Calu3 (cell line): ENCODE results near the gene CTAG1B. TPM values are rescaled to one million over a fixed set of nuclear protein-coding genes. Genes with fewer than 3 reads are reported as not detected.

Experiments
- BruUV-seq: library from RNA; stranded (reverse); fragments of 400-500 nt; replicated peaks from 2 replicates; lab custom pipeline; 2021; lab: Mats Ljungman, UMichigan
- CTCF ChIA-PET: fragments of 300-600 bp; sonication (Branson Sonifier 250); formaldehyde crosslinking; loops from one replicate; lab custom pipeline; 2022; ENCODE audit warnings: antibody characterized with exemption; lab: Charles Lee
- DNase-seq: peaks from one replicate; pipeline ENCODE4 v3.0.0; 2022
- H3K27ac Mint-ChIP-seq: one replicate; pipeline ENCODE4 v1.8.0; 2022; ENCODE audit warnings: mixed read lengths; ENCODE audit not compliant: unreplicated experiment
- H3K27me3 Mint-ChIP-seq: one replicate; pipeline ENCODE4 v1.8.0; 2022; ENCODE audit warnings: mixed read lengths; ENCODE audit not compliant: unreplicated experiment
- H3K36me3 Mint-ChIP-seq: one replicate; pipeline ENCODE4 v1.8.0; 2022; ENCODE audit warnings: mild to moderate bottlenecking, moderate library complexity, mixed read lengths; ENCODE audit not compliant: insufficient read depth, unreplicated experiment
- H3K4me1 Mint-ChIP-seq: one replicate; pipeline ENCODE4 v1.8.0; 2022; ENCODE audit warnings: mild to moderate bottlenecking, low read depth, mixed read lengths; ENCODE audit not compliant: unreplicated experiment
- H3K4me3 Mint-ChIP-seq: one replicate; pipeline ENCODE4 v1.8.0; 2022; ENCODE audit warnings: mild to moderate bottlenecking, low read depth, moderate library complexity, mixed read lengths; ENCODE audit not compliant: unreplicated experiment
- H3K9me3 Mint-ChIP-seq: one replicate; pipeline ENCODE4 v1.8.0; 2022; ENCODE audit warnings: low read depth, mixed read lengths; ENCODE audit not compliant: unreplicated experiment
- intact Hi-C: fragments of 100-400 bp; cut with micrococcal nuclease; formaldehyde crosslinking; loops from one replicate; pipeline ENCODE4 v1.10.0; 2022; ENCODE audit not compliant: unreplicated experiment
- total RNA-seq: library from RNA; stranded (reverse); gene quantifications from 2 replicates; pipeline ENCODE4 v1.2.3, GENCODE V29; 2022
- TF ChIP-seq, protein P1 (sequence below): fragments of 200-600 bp; IDR thresholded peaks from one replicate; pipeline ENCODE4 v1.8.0; 2022; ENCODE audit warnings: antibody characterized with exemption; ENCODE audit not compliant: unreplicated experiment

CTAG1B gene
- total RNA-seq, 1 experiment from 2014 or later, result not detected

GRCh38 chrX:154600759-154601374 lies 18.2 kb downstream of the CTAG1B start:
- CTCF ChIA-PET, result no interaction called here
- intact Hi-C loops, result no loop called here
- Mint-ChIP-seq H3K36me3 (peaks cover 7% of the 10 kb centered on the region), H3K9me3 (peaks cover 2% of the 10 kb centered on the region), H3K4me3 (no peak overlapping the region), H3K27ac (no peak overlapping the region), H3K27me3 (peaks cover 3% of the 10 kb centered on the region), H3K4me1 (peaks cover 14% of the 10 kb centered on the region)
- BruUV-seq, result no TSS peak
- no peak for DNase-seq
- TF ChIP-seq, protein P1, sequence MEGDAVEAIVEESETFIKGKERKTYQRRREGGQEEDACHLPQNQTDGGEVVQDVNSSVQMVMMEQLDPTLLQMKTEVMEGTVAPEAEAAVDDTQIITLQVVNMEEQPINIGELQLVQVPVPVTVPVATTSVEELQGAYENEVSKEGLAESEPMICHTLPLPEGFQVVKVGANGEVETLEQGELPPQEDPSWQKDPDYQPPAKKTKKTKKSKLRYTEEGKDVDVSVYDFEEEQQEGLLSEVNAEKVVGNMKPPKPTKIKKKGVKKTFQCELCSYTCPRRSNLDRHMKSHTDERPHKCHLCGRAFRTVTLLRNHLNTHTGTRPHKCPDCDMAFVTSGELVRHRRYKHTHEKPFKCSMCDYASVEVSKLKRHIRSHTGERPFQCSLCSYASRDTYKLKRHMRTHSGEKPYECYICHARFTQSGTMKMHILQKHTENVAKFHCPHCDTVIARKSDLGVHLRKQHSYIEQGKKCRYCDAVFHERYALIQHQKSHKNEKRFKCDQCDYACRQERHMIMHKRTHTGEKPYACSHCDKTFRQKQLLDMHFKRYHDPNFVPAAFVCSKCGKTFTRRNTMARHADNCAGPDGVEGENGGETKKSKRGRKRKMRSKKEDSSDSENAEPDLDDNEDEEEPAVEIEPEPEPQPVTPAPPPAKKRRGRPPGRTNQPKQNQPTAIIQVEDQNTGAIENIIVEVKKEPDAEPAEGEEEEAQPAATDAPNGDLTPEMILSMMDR, result no peak

- H3K4me3 Mint-ChIP-seq, result no peak overlapping the region
- H3K27me3 Mint-ChIP-seq, result peaks cover 16% of the 10 kb centered on the region
- H3K36me3 Mint-ChIP-seq, result peaks cover 7% of the 10 kb centered on the region
- intact Hi-C loops, result no loop called here
- TF ChIP-seq, protein P1, result no peak
- H3K27ac Mint-ChIP-seq, result no peak overlapping the region
- DNase-seq, result no peak
- peaks cover 2% of the 10 kb centered on the region for H3K9me3 Mint-ChIP-seq
- no TSS peak for BruUV-seq
- CTCF ChIA-PET, result no interaction called here
- peaks cover 20% of the 10 kb centered on the region for H3K4me1 Mint-ChIP-seq
Measured at GRCh38 chrX:154599531-154599930, 19.6 kb downstream of the CTAG1B start.

- Mint-ChIP-seq H3K27ac (no peak overlapping the region), H3K27me3 (peaks cover 25% of the 10 kb centered on the region), H3K36me3 (peaks cover 7% of the 10 kb centered on the region), H3K4me1 (peaks cover 11% of the 10 kb centered on the region), H3K9me3 (peaks cover 2% of the 10 kb centered on the region), H3K4me3 (no peak overlapping the region)
- TF ChIP-seq, protein P1, result no peak
- BruUV-seq, result no TSS peak
- intact Hi-C loops, result no loop called here
- CTCF ChIA-PET, result no interaction called here
- DNase-seq, result no peak
Measured at GRCh38 chrX:154598656-154599055, 20.4 kb downstream of the CTAG1B start.

GRCh38 chrX:154597221-154597620 lies 21.9 kb downstream of the CTAG1B start:
- DNase-seq, result no peak
- intact Hi-C loops, result no loop called here
- Mint-ChIP-seq H3K4me3 (no peak overlapping the region), H3K27me3 (peaks cover 39% of the 10 kb centered on the region), H3K4me1 (peaks cover 9% of the 10 kb centered on the region), H3K36me3 (peaks cover 7% of the 10 kb centered on the region), H3K27ac (no peak overlapping the region), H3K9me3 (peaks cover 2% of the 10 kb centered on the region)
- BruUV-seq, result no TSS peak
- CTCF ChIA-PET, result no interaction called here
- TF ChIP-seq, protein P1, result no peak
